Testis (tissue), 3 donors: Measurements from ENCODE around the gene BBOX1. TPM values are rescaled to one million over a fixed set of nuclear protein-coding genes. Genes with fewer than 3 reads are reported as not detected.

Source experiments
- DNase-seq: peaks from one replicate; pipeline ENCODE4 v3.0.0-alpha.2; 2019
- H3K27ac ChIP-seq, 2 donors: fragments of 200-600 bp; sonication (generic); one replicate each; pipeline ENCODE4 v1.5.1; 2019
- H3K27me3 ChIP-seq: fragments of 200-600 bp; sonication (generic); one replicate; pipeline ENCODE4 v1.5.1; 2019
- H3K36me3 ChIP-seq: fragments of 200-600 bp; sonication (generic); one replicate; pipeline ENCODE4 v1.5.1; 2017; ENCODE audit warnings: low read depth; ENCODE audit errors: missing control alignments
- H3K4me1 ChIP-seq: fragments of 200-600 bp; sonication (generic); one replicate; pipeline ENCODE4 v1.5.1; 2019
- H3K4me3 ChIP-seq, 2 donors: fragments of 200-600 bp; sonication (generic); one replicate each; pipeline ENCODE4 v1.5.1; 2017 to 2019
- H3K9me3 ChIP-seq: fragments of 200-600 bp; sonication (generic); one replicate; pipeline ENCODE4 v1.5.1; 2017
- CTCF ChIP-seq, 3 experiments: fragments of 450-650 bp in 2 of 3; fragments of 200-600 bp in 1 of 3; sonication (generic) in 1 of 3; IDR thresholded peaks; one replicate each; pipeline ENCODE4 v1.5.1; 2016 to 2019; ENCODE audit warnings: antibody characterized with exemption in 3 of 3, mild to moderate bottlenecking in 2 of 3, moderate library complexity in 1 of 3
- POLR2A ChIP-seq: fragments of 450-650 bp; IDR thresholded peaks from one replicate; pipeline ENCODE4 v1.6.1; 2017; ENCODE audit warnings: antibody characterized with exemption, mild to moderate bottlenecking, moderate library complexity
- WGBS, 2 donors: methylation state at CpG; one replicate each; pipeline ENCODE4 v1.1.5; 2018; 5-methylcytosine and 5-hydroxymethylcytosine counted together
- intact Hi-C: fragments of 100-400 bp; cut with DNase I; formaldehyde crosslinking; loops from one replicate; pipeline ENCODE4 v1.15.1; 2023; ENCODE audit warnings: low total_unique reads
- polyA plus RNA-seq: library from polyadenylated mRNA; stranded (reverse); fragments of 350-450 nt; fragmentation: Illumina TruSeq; extraction: RNeasy Lipid Tissue Mini Kit (QIAGEN cat#74804); gene quantifications from one replicate; pipeline ENCODE4 v1.2.3, GENCODE V29; 2014; ENCODE audit warnings: low read depth, low replicate concordance; ENCODE audit not compliant: insufficient read depth
- total RNA-seq, 2 donors: library from RNA; depleted of rRNA; stranded (reverse); fragments of >200 nt; gene quantifications; one replicate each; pipeline ENCODE4 v1.2.3, GENCODE V29; 2016

BBOX1 gene
- total and polyA plus RNA-seq, 3 donors from 2014 or later = 0.24 to 1.2 TPM; not detected in 1

- Histone ChIP-seq H3K9me3 (no peaks in the 10 kb centered on the region), H3K4me3 (no peak overlapping the region), H3K4me1 (no peaks in the 10 kb centered on the region), H3K27me3 (no peaks in the 10 kb centered on the region), H3K27ac (no peak overlapping the region), H3K36me3 (no peaks in the 10 kb centered on the region)
- DNase-seq = no peak
- intact Hi-C loops = no loop called here
- WGBS, 2 donors = 92 to 93% methylated on average over 1 of the region's 1 CpG
- TF ChIP-seq CTCF (IDR thresholded peaks at IDR 0.05) (no peak), POLR2A (no peak)
Measured at GRCh38 chr11:27153136-27153535, 112.5 kb downstream of the BBOX1 start.

- intact Hi-C loops = no loop called here
- Histone ChIP-seq H3K36me3 (no peaks in the 10 kb centered on the region), H3K4me3 (no peak overlapping the region), H3K27ac (no peak overlapping the region), H3K9me3 (no peaks in the 10 kb centered on the region), H3K27me3 (no peaks in the 10 kb centered on the region), H3K4me1 (no peaks in the 10 kb centered on the region)
- TF ChIP-seq CTCF (IDR thresholded peaks at IDR 0.05) (peak; percentile 66 to 89 (median 70)), POLR2A (no peak)
- WGBS, 2 donors = 41 to 46% methylated on average over 10 of the region's 10 CpGs
- peak; percentile 70 for DNase-seq
Measured at GRCh38 chr11:27158456-27159334, 118.1 kb downstream of the BBOX1 start.

DNA sequence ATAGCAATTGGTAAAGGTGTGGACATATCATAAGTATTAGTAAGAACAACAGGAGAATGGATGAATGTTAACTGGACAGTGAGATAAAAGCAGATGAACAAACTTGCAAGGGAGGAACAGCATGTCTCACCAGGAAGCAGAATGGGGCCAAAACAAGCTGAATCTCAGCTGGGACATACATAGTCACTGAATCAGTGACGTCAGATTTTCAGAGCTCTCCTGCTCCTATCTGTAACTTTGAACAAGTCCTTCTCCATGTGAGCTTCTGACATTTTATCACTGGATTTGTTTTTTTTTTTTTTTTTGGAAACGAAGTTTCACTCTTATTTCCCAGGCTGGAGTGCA lies 118.7 kb downstream of the BBOX1 start:
- H3K27ac ChIP-seq = no peak overlapping the region
- DNase-seq = no peak
- WGBS, 2 donors = 30 to 38% methylated on average over 2 of the region's 2 CpGs
- H3K27me3 ChIP-seq = no peaks in the 10 kb centered on the region
- intact Hi-C loops = no loop called here
- no peaks in the 10 kb centered on the region for H3K36me3 ChIP-seq
- H3K4me1 ChIP-seq = no peaks in the 10 kb centered on the region
- H3K9me3 ChIP-seq = no peaks in the 10 kb centered on the region
- H3K4me3 ChIP-seq = no peak overlapping the region
- no peak for TF ChIP-seq POLR2A
- TF ChIP-seq CTCF (IDR thresholded peaks at IDR 0.05) = no peak

- 87 to 97% methylated on average over 2 of the region's 2 CpGs for WGBS, 2 donors
- Histone ChIP-seq H3K9me3 (no peaks in the 10 kb centered on the region), H3K36me3 (no peaks in the 10 kb centered on the region), H3K27ac (no peak overlapping the region), H3K27me3 (no peaks in the 10 kb centered on the region), H3K4me3 (no peak overlapping the region), H3K4me1 (no peaks in the 10 kb centered on the region)
- intact Hi-C loops = loop anchor here (10.0 kb wide), 1 partner anchor 406 kb away; no protein-coding TSS in a partner anchor
- TF ChIP-seq POLR2A = no peak
- TF ChIP-seq CTCF (IDR thresholded peaks at IDR 0.05) = no peak
- no peak for DNase-seq
Measured at GRCh38 chr11:27161071-27161470, 120.5 kb downstream of the BBOX1 start.

GRCh38 chr11:27162237-27162636 lies 121.6 kb downstream of the BBOX1 start:
- 15 to 38% methylated on average over 1 of the region's 1 CpG for WGBS, 2 donors
- no peak for DNase-seq
- Histone ChIP-seq H3K27ac (no peak overlapping the region), H3K9me3 (no peaks in the 10 kb centered on the region), H3K36me3 (no peaks in the 10 kb centered on the region), H3K4me3 (no peak overlapping the region), H3K27me3 (no peaks in the 10 kb centered on the region), H3K4me1 (no peaks in the 10 kb centered on the region)
- intact Hi-C loops = loop anchor here (10.0 kb wide), 1 partner anchor 407 kb away; no protein-coding TSS in a partner anchor
- TF ChIP-seq POLR2A (no peak), CTCF (IDR thresholded peaks at IDR 0.05) (no peak)
